ENCODE measurements around the gene SLC24A3.

Gene SLC24A3

DNA sequence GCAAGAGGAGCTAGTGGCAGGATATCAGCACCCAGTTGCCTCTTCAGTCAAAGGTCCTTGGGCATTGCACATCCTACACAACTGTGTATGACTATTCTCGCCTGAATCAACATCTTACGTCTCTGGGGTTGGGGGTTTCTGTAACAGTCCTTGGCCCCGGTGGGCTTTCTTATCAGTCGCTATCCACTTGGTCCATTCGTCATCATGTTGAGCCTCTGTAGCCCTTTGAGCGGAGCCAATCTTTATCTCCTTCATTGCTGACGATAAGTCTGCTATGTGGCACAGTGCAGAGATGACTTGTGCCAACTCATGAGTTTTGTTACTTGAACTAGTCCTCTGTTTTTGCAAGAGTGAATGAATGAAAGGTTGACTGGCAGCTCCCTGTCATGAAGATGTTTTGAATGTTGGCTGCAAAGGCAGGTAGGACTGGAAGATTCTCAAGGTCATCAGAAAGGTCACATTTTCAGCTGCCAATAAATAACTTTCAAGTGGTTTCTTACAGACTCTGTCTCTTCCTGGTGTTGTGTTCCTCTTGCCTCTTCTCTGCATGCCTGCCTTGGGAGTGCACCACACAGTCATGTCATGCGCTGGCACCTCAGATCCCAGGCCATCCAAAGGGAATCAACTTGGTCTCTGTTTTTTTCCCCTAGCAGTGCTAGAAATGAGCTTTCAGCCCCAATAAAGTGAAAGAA is 238.9 kb downstream of the SLC24A3 start:
- no peak for DNase-seq (ENCODE audit: low read depth in 4 of 4, low spot score in 1 of 4)

DNA sequence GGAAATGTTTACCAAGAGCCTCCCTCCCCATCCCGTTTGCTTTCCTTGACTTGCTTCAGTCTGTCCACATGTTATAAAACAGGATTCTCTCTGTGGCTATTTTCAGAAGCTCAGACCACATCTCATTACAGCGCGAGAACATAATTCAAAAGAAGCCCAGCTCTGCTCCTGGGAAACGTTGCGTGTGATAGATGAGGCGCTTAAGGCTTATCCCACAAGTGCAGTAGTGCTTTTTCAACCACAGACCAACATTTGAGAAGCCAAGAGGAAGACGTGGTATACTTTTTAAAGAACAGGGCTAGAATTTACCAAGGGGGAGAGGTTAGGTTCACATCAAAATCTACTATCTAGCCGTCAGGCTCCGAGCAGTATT is 239.5 kb downstream of the SLC24A3 start:
- no peak for DNase-seq (ENCODE audit: low read depth in 4 of 4, low spot score in 1 of 4)

- no peak for DNase-seq (ENCODE audit: low read depth in 4 of 4, low spot score in 1 of 4)
Observed at GRCh38 chr20:19453410-19453809, 241.0 kb downstream of the SLC24A3 start.

DNA sequence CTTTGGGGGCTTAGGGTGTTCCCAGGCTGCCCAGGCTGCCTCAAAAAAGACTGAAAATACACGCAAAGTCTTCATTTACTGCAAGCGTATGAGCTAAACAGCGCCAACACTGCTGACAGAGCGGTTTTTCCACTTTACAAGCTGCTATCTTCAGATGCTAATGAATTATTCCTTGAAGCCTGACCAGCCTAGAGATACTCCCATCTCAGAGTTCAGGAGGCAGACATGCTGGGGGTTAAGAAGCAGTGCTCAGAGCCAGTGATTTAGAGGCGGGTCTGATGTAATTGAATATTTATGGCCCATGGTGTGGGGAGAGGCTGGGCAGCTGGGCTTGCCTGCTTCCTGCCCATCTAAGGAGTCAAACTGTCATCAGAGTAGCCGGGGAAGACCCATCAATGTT is 241.4 kb downstream of the SLC24A3 start:
- DNase-seq (ENCODE audit: low read depth in 4 of 4, low spot score in 1 of 4), result no peak

DNA sequence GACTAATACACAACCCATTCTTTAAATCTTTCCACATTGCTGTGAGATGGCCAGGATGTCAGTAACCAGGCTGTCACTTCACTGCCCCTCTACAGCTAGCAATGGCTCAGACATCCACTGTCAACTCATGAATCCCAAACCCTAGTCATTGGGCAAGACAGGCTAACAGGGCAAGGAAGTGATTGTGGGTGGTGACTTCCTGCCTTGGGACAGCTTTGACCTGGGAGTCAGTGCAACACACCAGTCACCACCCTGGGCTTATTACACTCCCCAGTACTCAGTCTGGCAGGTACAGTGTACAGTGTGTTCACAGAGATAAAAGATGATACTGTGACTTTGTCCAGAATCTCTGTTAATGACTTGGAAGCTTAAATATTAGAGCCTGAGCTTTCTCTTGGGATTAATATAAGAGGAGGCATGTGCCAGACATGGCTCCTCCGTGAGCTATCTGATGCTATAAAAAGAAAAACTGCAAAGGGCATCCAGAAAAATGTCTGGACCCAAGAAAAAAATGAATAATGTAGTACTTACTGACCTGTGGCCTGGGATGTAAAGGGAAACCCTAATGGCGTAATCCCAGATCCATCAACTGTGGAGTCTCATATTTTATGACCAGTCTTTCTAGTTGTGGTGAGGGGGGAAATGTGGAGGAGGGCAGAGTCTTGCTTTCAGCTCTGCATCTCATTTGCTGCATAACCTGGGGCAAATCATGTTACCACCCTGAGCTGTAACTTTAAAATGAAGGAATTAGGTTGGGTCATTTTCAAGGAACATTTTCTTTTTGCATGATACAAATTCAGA is 244.4 kb downstream of the SLC24A3 start:
- DNase-seq (ENCODE audit: low read depth in 4 of 4, low spot score in 1 of 4), result no peak

GRCh38 chr20:19457611-19458010 is 245.2 kb downstream of the SLC24A3 start:
- DNase-seq (ENCODE audit: low read depth in 4 of 4, low spot score in 1 of 4), result no peak

DNA sequence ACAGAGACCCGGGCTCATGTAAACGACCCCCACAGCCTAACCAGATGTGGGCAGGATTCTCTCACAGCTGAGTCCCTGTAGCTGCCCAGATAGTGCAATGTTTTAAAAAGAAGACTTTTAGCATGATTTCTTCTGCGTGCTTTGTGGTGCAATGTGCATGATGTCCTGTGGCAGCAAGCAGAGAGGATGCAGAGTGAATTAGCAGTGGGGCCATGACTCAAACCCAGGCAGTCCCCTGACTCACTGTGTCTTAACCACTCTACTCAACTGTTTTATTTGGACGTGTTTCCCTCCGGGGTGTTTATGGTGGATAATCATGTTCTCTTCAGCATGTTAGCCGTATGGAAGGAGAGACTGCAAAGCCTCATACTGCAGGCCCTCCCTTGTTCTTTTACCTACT is 247.9 kb downstream of the SLC24A3 start:
- no peak for DNase-seq (ENCODE audit: low read depth in 4 of 4, low spot score in 1 of 4)

- DNase-seq (ENCODE audit: low read depth in 4 of 4, low spot score in 1 of 4), result no peak
Observed at GRCh38 chr20:19462491-19462890, 250.0 kb downstream of the SLC24A3 start.

GRCh38 chr20:19463597-19463996 is 251.2 kb downstream of the SLC24A3 start:
- no peak for DNase-seq (ENCODE audit: low read depth in 4 of 4, low spot score in 1 of 4)

DNA sequence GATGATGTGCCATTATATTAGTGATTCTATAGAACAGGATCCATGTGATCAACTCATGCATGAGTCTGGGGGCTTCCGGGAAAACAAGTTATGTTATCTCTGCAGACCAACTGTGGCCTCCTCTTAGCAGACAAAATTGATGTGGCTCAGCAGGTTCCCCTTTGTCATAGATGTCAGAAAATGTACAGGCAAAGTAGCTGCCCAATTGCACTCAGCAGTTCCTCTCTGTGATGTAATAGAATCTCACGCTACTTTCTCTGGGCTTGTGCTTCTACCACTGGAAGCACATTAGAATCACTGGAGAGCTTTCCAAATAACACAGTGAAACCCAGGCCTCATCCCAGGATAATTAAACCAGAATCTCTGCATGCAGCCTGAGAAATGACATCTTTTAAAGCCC is 253.1 kb downstream of the SLC24A3 start:
- DNase-seq (ENCODE audit: low read depth in 4 of 4, low spot score in 1 of 4), result no peak

DNA sequence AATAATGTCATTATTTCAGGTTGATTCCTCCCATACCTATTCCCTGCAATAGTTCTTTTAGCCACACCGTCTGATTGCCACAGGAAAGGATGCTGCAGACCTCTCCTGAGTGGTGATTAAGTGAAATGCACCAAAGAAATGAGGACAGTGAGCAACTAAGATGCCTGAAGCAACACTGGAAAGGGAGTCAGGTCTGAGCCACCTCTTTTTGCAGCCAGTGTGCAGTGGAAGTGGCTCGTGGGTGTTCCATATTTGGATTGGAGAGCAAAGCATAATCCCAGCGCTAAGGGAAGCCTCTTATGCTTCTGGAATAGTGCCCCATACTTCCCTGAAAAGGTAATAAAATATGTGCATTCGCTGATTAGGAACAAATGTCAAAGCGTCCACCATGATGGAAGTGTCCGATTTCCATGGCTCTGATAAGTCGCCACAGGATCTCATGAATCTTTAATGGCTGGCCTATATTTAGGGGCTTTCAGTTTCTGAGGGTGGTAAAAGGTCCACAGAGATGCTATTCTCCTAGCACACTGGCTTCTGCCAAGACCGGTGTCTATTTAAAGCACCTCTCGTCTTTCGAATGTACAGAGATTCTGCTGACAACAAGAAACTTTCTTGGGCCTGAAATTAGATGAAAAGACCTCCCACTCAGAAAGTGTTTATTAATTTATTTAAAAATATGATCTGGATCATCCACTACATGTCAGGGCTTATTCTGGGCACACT is 253.9 kb downstream of the SLC24A3 start:
- DNase-seq (ENCODE audit: low read depth in 4 of 4, low spot score in 1 of 4), result no peak

GRCh38 chr20:19473216-19473921 is 260.9 kb downstream of the SLC24A3 start:
- no peak for DNase-seq (ENCODE audit: low read depth in 4 of 4, low spot score in 1 of 4)

DNA sequence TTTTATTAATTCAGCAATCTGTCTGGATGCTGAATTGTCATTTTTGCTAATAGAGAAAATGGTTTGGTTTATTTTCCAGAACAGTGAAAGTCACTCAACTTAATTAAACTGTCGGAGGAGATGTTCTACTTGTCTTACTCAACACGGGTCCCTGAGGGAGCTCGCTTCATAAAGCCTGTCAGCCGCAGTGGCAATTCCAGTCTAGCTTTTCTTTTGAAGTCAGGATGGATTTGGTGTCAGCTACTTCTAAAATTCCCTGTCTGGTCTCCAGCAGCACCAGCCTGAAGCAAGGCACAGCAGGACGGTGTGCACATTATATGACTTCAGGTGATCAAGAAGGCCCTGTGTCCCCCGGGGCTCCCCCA is 261.5 kb downstream of the SLC24A3 start:
- no peak for DNase-seq (ENCODE audit: low read depth in 4 of 4, low spot score in 1 of 4)

GRCh38 chr20:19478320-19478895 is 266.0 kb downstream of the SLC24A3 start:
- DNase-seq (ENCODE audit: low read depth in 4 of 4, low spot score in 1 of 4), result no peak

GRCh38 chr20:19482726-19483125 is 270.3 kb downstream of the SLC24A3 start:
- no peak for DNase-seq (ENCODE audit: low read depth in 4 of 4, low spot score in 1 of 4)

DNA sequence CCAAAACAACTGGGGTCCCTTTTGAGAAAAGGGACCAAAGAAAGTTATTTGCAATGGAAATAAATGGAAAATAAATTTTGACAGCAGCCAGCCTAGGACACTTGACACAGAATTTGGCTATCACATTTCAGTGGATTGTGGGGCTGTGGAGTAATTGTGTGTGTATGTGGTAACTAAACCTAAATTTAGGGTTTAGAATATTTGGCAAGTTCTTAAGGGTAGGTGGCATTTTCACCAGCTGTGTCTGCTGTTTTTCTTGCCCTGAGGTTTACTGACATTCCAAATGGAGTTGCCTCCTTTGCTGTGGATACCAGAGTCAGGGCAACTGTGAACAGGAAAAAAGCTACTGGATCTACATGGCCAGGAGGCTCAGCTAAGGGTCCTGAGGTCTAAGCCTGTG is 270.9 kb downstream of the SLC24A3 start:
- DNase-seq (ENCODE audit: low read depth in 4 of 4, low spot score in 1 of 4), result no peak

DNA sequence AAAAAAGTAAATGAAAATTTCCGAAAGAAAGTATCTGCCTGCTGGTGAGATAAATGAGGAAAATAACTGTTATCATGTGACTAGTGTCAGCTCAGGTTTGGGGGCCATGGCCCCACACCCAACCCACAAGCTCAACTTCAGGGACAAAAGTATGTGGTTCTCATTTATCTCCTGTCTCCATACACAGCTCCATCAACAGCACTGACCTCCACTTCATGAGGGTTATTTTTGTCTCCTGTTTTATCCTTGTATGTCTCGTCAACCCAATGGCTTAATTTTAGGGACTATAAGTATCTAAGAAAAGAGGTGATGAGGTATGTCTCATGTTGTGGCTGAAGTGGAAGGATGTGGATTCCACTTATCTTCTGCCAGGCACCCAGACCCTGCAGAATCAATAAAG is 274.0 kb downstream of the SLC24A3 start:
- no peak for DNase-seq (ENCODE audit: low read depth in 4 of 4, low spot score in 1 of 4)

DNA sequence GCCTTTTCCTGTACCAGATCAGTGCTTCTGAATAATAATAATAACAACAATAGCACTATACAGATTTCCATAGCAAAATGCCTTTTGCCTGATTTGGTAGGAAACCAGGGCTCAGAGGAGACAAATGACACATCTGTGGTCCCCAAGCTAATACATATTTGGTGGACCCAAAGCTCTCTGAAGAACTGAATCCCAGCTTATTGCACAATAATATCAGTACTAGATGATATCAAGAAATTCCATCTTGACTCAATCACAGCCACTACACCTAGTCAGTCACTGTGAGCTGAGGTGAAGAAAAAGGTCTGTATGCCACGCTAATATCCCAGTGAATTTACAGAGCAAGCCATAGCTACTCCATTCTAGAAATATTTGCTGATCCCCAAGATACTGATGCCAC is 275.0 kb downstream of the SLC24A3 start:
- no peak for DNase-seq (ENCODE audit: low read depth in 4 of 4, low spot score in 1 of 4)

GRCh38 chr20:19491241-19491640 is 278.8 kb downstream of the SLC24A3 start:
- no peak for DNase-seq (ENCODE audit: low read depth in 4 of 4, low spot score in 1 of 4)

GRCh38 chr20:19492116-19492515 is 279.7 kb downstream of the SLC24A3 start:
- DNase-seq (ENCODE audit: low read depth in 4 of 4, low spot score in 1 of 4), result no peak

GRCh38 chr20:19492687-19493336 is 280.4 kb downstream of the SLC24A3 start:
- DNase-seq (ENCODE audit: low read depth in 4 of 4, low spot score in 1 of 4), result no peak

All from stimulated activated CD4-positive, alpha-beta T cell treated with anti-CD3 and anti-CD28 coated beads, Interleukin-1b, Interleukin-23, amount 100 ng/mL, for 24 hours (primary cell).